HepG2 (cell line): ENCODE measurements around the gene RALBP1. TPM values are rescaled to one million over a fixed set of nuclear protein-coding genes. Genes with fewer than 3 reads are reported as not detected.
A peak's percentile ranks its signal among the peaks of the same experiment; 100 is the strongest.

Source experiments
- ATAC-seq: fragments of 200-7000 bp; cut with Tn5 transposase; 3 replicates; pipeline ENCODE4 v1.9.1; 2020; ENCODE audit warnings: mild to moderate bottlenecking, moderate library complexity
- BruUV-seq: library from RNA; stranded (reverse); fragments of 400-500 nt; replicated peaks from 2 replicates; lab custom pipeline; 2021; lab: Mats Ljungman, UMichigan
- CTCF ChIA-PET: fragments of 300-600 bp; formaldehyde crosslinking; extraction: SDS; loops from one replicate; lab custom pipeline; 2021; ENCODE audit warnings: low total read pairs, inconsistent platforms, low intra/inter-chr PET ratio; lab: Yijun Ruan, JAX
- POLR2A ChIA-PET: fragments of 350-600 bp; sonication (Branson Sonifier 250); formaldehyde crosslinking; loops from one replicate; lab custom pipeline; 2020; ENCODE audit warnings: antibody characterized with exemption, inconsistent platforms; lab: Yijun Ruan, JAX
- DNase-seq: peaks from one replicate; pipeline ENCODE4 v3.0.0-alpha.2; 2015; ENCODE audit warnings: low spot score
- FAIRE-seq: peaks from 3 replicates; lab custom pipeline; 2011; peaks lifted over from hg19 to GRCh38; lab: Jason Lieb, UNC
- H2AFZ ChIP-seq: one replicate; pipeline ENCODE4 v1.6.1; 2011; ENCODE audit warnings: low read length, inconsistent platforms
- H3K27ac ChIP-seq: fragments of 300-600 bp; 3 replicates; pipeline ENCODE4 v1.8.0; 2011; ENCODE audit warnings: mixed run types, mild to moderate bottlenecking, mixed read lengths, low read length, inconsistent platforms; ENCODE audit not compliant: insufficient read depth; ENCODE audit errors: extremely low read length
- H3K27me3 ChIP-seq, 2 experiments: fragments of 200-600 bp in 1 of 2; 2 replicates in 1 of 2; 3 replicates in 1 of 2; pipeline versions ENCODE4 v1.6.0 to v1.8.0; 2011; ENCODE audit warnings: low read length in 2 of 2, mild to moderate bottlenecking in 2 of 2, moderate library complexity in 2 of 2, inconsistent platforms in 1 of 2; ENCODE audit not compliant: insufficient read depth in 2 of 2, control insufficient read depth in 1 of 2
- H3K36me3 ChIP-seq, 2 experiments: fragments of 200-600 bp in 1 of 2; replicated peaks in 1 of 2; 2 replicates in 1 of 2; 3 replicates in 1 of 2; pipeline versions ENCODE4 v1.5.1 to v1.8.0; 2011; ENCODE audit warnings: low read length in 2 of 2, inconsistent platforms in 1 of 2; ENCODE audit not compliant: insufficient read depth in 2 of 2, control insufficient read depth in 1 of 2
- H3K4me1 ChIP-seq: 2 replicates; pipeline ENCODE4 v1.5.1; 2012; ENCODE audit warnings: low read length, inconsistent platforms; ENCODE audit not compliant: insufficient read depth
- H3K4me2 ChIP-seq: 2 replicates; pipeline ENCODE4 v1.6.0; 2011; ENCODE audit warnings: low read depth, low read length, inconsistent platforms
- H3K4me3 ChIP-seq, 3 experiments: fragments of 200-600 bp in 1 of 3; sonication (generic), shearing (Covaris generic) in 1 of 3; replicated peaks in 1 of 3; 2 replicates each; pipeline ENCODE4 v1.5.1; 2011 to 2016; ENCODE audit warnings: low read length in 3 of 3, inconsistent platforms in 2 of 3, low read depth in 2 of 3, mild to moderate bottlenecking in 2 of 3, control low read depth in 1 of 3, mixed read lengths in 1 of 3; ENCODE audit not compliant: insufficient read depth in 1 of 3
- H3K79me2 ChIP-seq: one replicate; pipeline ENCODE4 v1.6.1; 2011; ENCODE audit warnings: low read length, inconsistent platforms; ENCODE audit not compliant: insufficient read depth
- H3K9ac ChIP-seq: 2 replicates; pipeline ENCODE4 v1.6.0; 2011; ENCODE audit warnings: mild to moderate bottlenecking, low read depth, low read length, inconsistent platforms; ENCODE audit not compliant: insufficient read depth
- H3K9me3 ChIP-seq: 2 replicates; pipeline ENCODE4 v1.5.1; 2012; ENCODE audit warnings: mild to moderate bottlenecking, low read length
- H4K20me1 ChIP-seq: 2 replicates; pipeline ENCODE4 v1.6.0; 2011; ENCODE audit warnings: inconsistent platforms, mild to moderate bottlenecking, low read length, moderate library complexity; ENCODE audit not compliant: insufficient read depth
- AHDC1 ChIP-seq: sonication (generic); formaldehyde crosslinking; IDR thresholded peaks from 2 replicates; pipeline ENCODE4 v1.5.1; 2020; ENCODE audit warnings: mild to moderate bottlenecking, missing genetic modification reagents, borderline replicate concordance
- ETV6 ChIP-seq: sonication (generic); formaldehyde crosslinking; conservative IDR thresholded peaks from 2 replicates; pipeline ENCODE4 v1.4.0; 2020; ENCODE audit warnings: missing genetic modification reagents
- FOXA3 ChIP-seq: IDR thresholded peaks from 2 replicates; pipeline ENCODE4 v1.6.1; 2016; ENCODE audit warnings: missing genetic modification reagents, missing compliant biosample characterization
- SIX1 ChIP-seq: sonication (generic); formaldehyde crosslinking; IDR thresholded peaks from 2 replicates; pipeline ENCODE4 v1.4.0; 2020; ENCODE audit warnings: missing genetic modification reagents, borderline replicate concordance
- ZNF232 ChIP-seq: sonication (generic); formaldehyde crosslinking; IDR thresholded peaks from 2 replicates; pipeline ENCODE4 v1.4.0; 2020; ENCODE audit warnings: missing genetic modification reagents, borderline replicate concordance
- ZNF33B ChIP-seq: sonication (generic); formaldehyde crosslinking; IDR thresholded peaks from 2 replicates; pipeline ENCODE4 v1.5.1; 2020; ENCODE audit warnings: mild to moderate bottlenecking, missing genetic modification reagents
- ZNF513 ChIP-seq: sonication (generic); formaldehyde crosslinking; conservative IDR thresholded peaks from 2 replicates; pipeline ENCODE4 v1.5.0; 2020; ENCODE audit warnings: missing genetic modification reagents
- ZNF549 ChIP-seq: sonication (generic); formaldehyde crosslinking; IDR thresholded peaks from 2 replicates; pipeline ENCODE4 v1.5.0; 2020; ENCODE audit warnings: missing genetic modification reagents
- WGBS: methylation state at CpG from one replicate; pipeline ENCODE4 v1.1.6; 2017; ENCODE audit warnings: low lambda C conversion rate; 5-methylcytosine and 5-hydroxymethylcytosine counted together
- in situ Hi-C: cut with HindIII; loops from 2 replicates; pipeline ENCODE4 v1.10.0; 2017; ENCODE audit warnings: low pct_unique_long_range_greater_than_20kb; ENCODE audit not compliant: extremely low pct_ligation_motif_present
- intact Hi-C: fragments of 100-400 bp; cut with micrococcal nuclease; formaldehyde crosslinking; loops from one replicate; pipeline ENCODE4 v1.10.0; 2022; ENCODE audit not compliant: unreplicated experiment
- polyA plus RNA-seq, 8 experiments: library from polyadenylated mRNA; depleted of rRNA in 3 of 8; stranded (reverse) in 7 of 8; unstranded in 1 of 8; fragments of >200 nt; fragmentation: Illumina TruSeq in 4 of 8; extraction: Trizol in 4 of 8; gene quantifications; 2 replicates each; pipeline versions ENCODE4 v1.2.1 to v1.2.3, GENCODE V29; 2011 to 2016; ENCODE audit warnings: low read depth in 4 of 8, missing spikeins in 1 of 8, mixed read lengths in 1 of 8; ENCODE audit not compliant: insufficient read depth in 1 of 8
- total RNA-seq, 5 experiments: library from RNA; depleted of rRNA; stranded (reverse); fragments of >200 nt; fragmentation: Illumina TruSeq; extraction: Trizol; gene quantifications; 2 replicates each; pipeline ENCODE4 v1.2.3, GENCODE V29; 2016; ENCODE audit warnings: low read depth in 1 of 5

RALBP1 gene
- total and polyA plus RNA-seq, 2 of the 13 experiments (the other 11 are each of a cell fraction or from before 2014, with no cell fraction given) = 24.5 to 33.1 TPM

- no peak for TF ChIP-seq ZNF33B (CRISPR knock-in tag)
- TF ChIP-seq FOXA3 (CRISPR knock-in tag) = no peak
- TF ChIP-seq SIX1 = no peak
- TF ChIP-seq ETV6 = no peak
- TF ChIP-seq, all 625 proteins: peak for 0
Observed at GRCh38 chr18:9531791-9532410, 56.6 kb downstream of the RALBP1 start (continued).

- POLR2A ChIA-PET = no interaction called here
- no TSS peak for BruUV-seq
- H3K27ac ChIP-seq = peak overlapping the region; percentile 53
- peaks cover 5 to 42% of the 10 kb centered on the region in 2 experiments; a peak in 4 of 5 replicates for H3K36me3 ChIP-seq
- WGBS = 92% methylated on average over 11 of the region's 11 CpGs
- H3K27me3 ChIP-seq = no peaks in the 10 kb centered on the region
- H3K9me3 ChIP-seq = no peaks in the 10 kb centered on the region
- no peak overlapping the region for H3K9ac ChIP-seq
- CTCF ChIA-PET = no interaction called here
- intact Hi-C loops = no loop called here
- no peaks in the 10 kb centered on the region for H4K20me1 ChIP-seq
- FAIRE-seq = no peak
- peaks cover 45% of the 10 kb centered on the region for H3K4me1 ChIP-seq
- no peaks in the 10 kb centered on the region for H3K79me2 ChIP-seq
- ATAC-seq = no peak
- no peak overlapping the region for H2AFZ ChIP-seq
- TF ChIP-seq AHDC1 (CRISPR knock-in tag) (0 out of 2 replicates have a peak, but pooled peaks have one; percentile 3), ZNF513 (CRISPR knock-in tag) (no peak), ZNF549 (CRISPR knock-in tag) (no peak), ZNF232 (no peak)
- no peak overlapping the region for H3K4me2 ChIP-seq
- in situ Hi-C loops = no loop called here
- no peak overlapping the region for H3K4me3 ChIP-seq
- DNase-seq = no peak
Observed at GRCh38 chr18:9534844-9535243, 59.5 kb downstream of the RALBP1 start.
